SK-N-DZ (cell line): Measurements from ENCODE around the gene BEAN1.
"Not testable (repeated sequence)": the region's sequence is repeated elsewhere in the genome, so short reads cannot be mapped to it uniquely, and the experiment has no call there.

Experiments
- DNase-seq: peaks from one replicate; pipeline ENCODE4 v3.0.0-alpha.2; 2015; ENCODE audit warnings: low spot score

BEAN1 gene

DNA sequence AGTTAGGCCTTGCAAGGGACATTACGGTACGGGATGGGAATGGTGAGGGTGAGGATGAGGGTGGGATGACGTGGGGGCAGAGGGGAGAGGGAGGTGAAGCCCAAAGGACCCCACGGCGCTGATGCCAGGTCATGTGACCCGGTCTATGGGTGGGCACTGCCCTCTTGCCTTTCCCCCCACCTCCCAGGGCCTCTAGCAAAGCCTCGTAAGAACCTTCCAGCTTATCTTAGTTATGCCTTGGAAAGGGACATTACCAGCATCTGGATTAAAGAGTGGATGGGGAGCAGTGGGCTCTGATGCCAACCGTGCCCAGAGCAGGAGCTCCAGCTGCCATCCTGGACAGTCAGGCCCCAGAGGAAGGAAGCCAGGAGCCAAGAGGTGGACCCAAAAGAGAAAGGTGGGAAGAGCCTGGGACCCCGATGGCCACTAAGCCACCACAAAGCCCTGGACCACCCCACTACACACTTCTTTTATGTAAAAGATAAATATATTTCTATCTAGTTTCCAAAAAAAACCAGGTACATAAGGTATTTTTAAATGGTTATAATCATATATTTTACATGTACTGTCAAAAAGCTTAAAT lies 81.9 kb downstream of the BEAN1 start:
- no peak for DNase-seq

DNA sequence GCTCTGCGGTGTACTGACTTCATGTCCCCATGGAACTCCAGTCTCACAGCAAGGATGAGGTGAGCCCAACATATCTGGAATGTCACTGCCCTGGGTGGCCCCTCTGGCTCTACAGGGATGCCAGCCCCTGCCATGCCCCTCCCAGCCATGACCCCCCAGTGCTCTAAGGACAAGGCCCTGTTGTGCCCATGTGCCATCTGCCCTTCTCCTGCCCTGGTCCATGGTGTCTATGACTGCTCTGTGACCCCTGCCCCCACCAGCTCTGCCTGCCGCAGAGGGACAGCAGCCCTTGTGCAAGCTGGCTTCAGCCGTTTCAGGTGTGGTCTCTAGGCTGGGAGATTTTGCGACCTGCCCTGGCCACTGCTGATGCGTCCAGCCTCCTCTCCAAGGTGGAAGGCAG lies 82.5 kb downstream of the BEAN1 start:
- no peak for DNase-seq

DNA sequence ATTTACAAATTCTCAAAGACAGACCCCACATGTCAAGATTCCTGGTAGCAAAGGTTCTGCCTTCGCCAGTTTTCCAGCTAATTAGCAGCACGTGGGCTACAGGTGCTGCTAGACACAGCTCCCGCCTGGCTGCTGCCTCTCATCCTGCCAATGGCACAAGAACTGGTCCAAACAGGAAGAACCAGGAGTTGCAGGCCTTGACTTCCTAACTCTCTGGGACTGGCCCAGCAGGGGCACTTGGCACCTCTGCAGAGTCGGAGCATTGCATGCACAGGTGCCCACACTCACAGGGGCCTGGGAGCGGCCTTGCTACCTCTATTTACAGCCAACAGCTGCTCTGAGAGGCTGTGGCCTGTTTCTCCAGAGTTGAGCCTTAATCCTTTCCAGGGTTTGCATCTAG lies 83.2 kb downstream of the BEAN1 start:
- DNase-seq, result no peak

DNA sequence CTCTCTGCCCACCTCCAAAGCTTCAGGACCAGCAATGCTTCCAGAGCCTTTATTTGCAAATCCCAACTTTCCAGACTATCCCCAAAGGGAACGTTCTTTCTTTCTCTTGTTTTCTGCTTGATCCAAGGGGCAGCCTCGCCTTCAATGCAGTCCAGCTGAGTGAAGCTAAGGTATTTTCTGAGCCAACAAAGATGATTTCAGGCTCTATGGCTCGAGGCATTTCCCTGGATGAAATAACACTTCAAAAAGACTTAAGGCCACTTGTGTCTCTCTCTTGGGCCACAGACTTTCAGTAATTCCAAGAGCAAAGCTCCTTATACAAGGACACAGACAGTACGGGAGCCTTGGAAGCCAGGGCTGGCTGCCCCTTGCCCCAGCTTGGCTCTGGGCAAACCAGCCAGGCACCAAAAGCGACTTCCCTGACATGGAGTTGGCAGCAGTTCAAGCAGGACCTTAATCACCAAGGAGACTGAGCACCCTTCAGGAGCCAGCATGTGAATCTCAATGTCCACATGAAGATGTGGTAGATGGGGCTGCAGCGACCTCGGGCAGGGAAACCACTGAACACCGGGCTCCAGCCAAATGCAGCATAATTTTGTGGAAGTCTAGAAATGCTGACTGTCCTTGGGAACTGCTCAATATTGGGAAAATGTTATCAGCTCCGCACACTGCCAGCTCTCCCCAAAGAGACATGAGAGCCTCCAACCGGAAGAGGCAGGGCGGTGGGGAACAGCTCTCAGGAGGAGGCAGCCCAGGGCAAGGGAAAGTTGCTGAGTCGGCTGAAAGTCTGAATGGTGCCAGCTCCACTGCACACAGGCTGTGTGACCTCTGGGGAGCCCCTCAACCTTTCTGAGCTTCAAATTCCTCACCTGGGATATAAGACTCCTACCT lies 83.9 kb downstream of the BEAN1 start:
- DNase-seq, result no peak

DNA sequence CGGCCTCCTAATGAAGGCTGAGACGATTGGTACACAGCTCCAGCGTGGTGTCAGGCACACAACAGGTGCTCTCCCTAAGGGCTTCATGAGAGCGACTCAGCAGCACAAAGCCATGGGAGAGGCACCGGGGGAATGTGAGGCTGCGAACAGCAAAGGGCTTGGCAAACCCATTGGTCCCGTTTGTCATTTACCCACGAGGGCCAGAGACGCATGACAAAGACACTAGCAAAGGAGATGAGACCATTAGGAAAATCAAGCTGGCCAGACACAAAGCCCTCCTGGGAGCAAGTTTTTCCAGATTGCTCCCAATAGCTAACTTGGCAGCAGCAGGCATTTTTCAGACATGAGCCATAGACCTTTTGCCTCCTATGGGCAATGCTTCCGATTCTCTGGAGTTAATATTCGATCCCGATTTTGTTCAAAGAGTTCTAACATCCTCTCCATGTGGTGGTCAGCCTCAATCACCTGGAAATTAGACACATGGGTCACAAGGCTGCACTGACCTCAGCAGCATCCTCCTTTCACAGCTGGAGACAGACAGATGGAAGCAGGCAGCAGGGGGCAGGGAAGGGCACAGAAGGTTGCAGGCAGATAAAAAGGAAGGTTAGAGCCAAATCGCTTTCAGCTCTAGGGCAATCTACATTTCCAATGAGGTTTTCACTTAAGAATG lies 84.6 kb downstream of the BEAN1 start:
- DNase-seq, result no peak

DNA sequence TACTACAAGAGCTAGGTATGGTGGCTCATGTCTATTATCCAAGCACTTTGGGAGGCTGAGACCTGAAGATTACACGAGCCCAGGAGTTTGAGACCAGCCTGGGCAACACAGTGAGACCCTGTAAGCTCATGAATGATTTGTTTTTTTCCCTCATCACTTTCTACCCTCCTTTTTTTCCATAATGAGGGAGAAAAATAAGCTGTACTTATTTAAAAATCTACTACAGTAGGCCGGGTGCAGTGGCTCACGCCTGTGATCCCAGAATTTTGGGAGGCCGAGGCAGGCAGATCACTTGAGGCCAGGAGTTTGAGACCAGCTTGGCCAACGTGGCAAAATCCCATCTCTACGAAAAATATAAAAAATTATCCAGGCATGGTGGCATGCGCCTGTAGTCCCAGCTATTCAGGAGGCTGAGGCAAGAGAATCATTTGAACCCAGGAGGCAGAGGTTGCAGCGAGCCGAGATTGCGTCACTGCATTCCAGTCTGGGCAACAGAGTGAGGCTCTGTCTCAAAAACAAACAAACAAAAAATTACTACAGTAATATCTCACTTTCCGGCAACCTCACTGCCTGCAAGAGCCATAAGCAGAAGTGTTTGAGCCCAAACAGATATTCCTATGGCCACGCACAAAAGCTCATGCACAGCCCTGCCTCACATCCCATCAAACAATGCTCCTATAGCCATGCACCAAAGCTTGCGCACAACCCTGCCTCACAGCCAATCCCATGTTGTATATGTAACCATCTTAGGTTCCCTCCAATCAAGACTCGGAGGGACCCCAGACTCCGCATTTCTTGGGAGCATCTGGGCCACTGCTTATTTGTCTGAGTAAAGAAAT lies 85.4 kb downstream of the BEAN1 start:
- DNase-seq, result no peak

DNA sequence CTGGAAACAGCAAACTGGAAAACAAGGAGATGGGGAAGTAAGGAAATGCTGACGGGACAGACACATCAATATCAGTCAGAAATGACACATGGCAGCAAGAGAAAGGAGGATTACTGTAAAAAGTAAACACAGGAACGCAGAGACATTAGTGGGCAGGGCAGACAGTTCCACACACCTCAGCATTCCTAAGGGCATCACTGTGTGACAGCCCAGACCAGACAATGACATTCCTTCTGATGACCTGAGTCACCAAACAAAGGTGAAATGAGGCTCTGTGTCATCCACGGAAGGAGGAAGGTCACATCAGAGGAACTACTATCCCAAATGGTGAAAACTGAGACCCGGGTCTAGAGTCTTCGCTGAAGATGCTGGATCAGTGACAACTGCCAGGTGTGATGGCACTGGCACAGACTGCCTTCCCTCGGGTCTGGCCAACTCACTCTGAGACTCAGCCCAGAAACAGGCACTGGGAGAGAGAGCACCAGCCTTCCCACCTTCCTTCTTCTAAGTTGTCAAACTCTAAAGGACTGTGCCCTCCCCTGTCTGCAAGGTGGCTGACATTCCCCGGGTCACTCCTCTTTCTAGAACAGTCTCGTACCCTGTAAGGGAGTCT lies 86.1 kb downstream of the BEAN1 start:
- DNase-seq, result no peak

DNA sequence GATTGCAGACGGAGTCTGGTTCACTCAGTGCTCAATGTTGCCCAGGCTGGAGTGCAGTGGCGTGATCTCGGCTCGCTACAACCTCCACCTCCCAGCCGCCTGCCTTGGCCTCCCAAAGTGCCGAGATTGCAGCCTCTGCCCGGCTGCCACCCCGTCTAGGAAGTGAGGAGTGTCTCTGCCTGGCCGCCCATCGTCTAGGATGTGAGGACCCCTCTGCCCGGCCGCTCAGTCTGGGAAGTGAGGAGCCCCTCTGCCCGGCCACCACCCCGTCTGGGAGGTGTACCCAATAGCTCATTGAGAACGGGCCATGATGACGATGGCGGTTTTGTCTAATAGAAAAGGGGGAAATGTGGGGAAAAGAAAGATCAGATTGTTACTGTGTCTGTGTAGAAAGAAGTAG lies 87.3 kb downstream of the BEAN1 start:
- not testable (repeated sequence) for DNase-seq

DNA sequence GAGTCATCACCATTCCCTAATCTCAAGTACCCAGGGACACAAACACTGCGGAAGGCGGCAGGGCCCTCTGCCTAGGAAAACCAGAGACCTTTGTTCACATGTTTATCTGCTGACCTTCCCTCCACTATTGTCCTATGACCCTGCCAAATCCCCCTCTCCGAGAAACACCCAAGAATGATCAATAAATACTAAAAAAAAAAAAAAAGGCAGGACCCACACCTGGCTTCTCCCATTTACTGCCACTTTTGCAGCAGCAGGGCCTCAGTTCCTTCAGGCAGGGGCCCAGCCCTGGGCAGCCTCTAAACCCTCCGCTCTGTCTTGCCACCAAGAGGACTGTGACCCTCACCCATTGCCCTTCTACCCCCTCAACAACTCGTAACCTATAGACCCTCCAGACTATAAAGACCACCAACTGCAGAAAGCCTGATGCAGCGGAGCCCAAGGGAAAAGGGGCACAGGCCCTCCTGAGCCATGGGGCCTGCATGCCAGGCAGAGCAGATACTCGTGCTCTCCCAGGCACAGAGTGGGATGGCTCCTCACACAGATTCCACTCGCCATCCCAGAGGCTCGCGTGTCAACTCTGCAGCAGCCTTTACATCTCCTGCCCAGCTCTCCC lies 88.0 kb downstream of the BEAN1 start:
- not testable (repeated sequence) for DNase-seq

DNA sequence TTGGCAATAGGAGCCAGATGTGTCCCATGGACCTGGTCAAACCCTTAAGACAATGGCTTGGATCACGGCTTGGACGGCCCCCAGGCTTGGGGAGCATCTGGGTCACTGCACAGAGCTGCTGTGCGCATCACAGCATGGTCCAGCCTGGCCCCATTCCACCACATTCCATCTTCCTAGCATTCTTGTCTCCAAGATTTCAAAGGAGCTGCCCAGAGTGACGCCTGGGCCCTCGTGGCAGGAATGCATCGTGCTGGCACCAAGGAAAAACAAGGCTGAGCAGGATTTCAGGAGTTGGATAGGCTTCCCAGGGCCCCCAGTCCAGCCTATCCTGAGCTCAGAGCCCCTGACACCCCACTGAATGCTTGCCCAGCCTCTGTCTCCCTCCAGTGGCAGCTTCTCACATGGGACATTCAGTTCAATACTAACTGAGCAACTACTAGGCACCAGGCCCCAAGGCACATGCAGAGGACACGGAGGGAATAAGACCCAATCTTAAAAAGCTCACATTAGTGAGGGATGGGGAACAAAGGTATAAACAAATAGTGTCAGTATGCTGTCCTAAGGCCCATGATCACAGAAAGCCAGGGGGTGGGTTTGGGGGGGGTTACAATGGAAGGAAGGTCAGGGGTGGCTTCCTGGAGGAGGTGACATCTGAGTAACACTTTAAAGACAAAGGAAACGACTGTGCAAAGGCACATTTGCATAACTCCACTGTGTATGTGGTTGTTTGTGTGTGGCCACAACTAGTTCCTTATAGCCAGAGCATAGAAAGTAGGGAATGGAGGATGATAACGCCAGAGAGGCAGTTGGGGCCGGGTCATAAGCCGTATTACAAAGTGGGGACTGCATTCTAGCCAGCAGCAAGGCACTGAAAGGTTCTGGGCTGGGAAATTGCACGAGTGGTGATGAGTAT lies 88.8 kb downstream of the BEAN1 start:
- no peak for DNase-seq

DNA sequence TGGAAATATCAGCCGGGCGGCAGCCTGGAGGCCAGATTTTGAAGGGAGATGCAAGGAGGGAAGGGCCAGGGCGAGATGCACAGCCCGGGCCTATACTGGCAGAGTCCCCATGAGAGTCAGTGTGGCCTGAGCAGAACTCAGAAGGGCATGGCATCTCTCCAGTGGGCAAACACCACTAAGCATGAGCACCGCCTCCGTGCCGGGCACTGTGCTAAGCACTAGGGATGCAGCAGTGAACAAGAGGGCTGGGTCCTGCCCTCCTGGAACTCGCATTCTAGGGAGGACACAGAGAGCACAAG lies 89.4 kb downstream of the BEAN1 start:
- DNase-seq, result no peak

DNA sequence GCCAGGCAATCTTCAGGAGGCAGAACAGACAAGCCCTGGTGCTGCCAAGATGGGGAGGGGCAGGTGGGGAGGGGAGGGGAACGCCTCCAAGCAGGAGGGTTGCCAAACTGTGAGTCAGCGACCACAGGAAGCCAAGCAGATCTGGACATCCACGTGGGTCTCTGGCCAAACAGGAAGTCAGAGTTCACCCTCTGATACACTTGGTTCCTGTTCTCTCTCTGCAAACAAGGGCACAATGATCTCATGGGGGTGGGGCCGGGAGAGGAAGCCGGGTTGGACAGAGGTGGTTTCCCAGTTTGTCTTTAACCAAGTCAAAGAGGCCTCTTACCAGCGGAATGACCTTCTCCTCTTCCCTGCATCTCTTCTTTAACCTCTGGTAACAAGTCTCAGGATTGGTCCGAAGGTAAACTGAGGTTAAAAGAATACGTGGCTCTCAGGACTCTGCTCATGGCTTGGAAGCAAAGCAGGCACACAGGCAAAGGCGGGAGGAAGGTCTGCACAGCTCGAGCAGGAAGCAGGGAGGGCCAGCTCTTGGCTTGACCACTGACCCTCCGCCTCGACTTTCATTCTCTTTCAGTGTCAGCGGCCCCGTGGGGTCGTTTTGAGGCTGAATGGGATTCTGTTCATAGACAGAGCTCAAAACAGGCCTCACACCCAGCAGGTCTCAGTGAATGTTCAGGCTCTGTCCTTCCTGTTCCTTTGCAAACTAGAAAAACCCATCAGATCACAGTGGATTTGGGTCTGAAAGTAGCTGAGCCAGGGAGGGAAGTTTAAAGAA lies 89.9 kb downstream of the BEAN1 start:
- no peak for DNase-seq

DNA sequence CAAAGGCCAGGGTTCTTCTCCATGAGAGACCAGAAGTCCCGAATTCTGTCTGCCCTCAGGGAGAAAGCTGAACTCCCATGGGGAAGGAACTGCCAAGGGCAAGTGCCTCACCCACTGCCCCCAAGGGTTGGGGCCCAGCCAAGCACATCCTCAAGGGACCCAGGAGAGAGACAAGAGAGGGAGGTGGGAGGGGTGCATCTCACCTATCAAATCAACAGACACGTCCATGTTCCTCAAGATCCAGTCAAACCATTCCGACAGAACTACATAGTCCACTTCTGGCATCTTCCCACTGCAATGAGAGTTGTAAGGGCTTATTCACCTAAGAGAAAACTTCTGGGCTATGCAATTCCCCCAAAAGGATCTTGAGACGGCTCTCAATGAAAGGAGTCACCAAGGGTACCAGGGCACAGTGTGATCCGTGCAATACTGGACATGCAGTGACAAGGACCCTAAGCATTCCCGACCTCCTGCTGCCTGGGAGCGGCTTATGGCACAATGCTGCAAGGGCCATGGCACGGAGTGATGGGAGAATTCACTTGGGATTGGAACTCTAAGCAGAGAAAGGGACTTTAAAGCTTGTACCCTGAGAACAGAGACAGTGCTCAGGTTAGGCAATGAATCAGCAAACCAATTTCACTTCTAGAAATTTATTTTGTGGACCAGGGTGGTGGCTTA lies 90.6 kb downstream of the BEAN1 start:
- no peak for DNase-seq

DNA sequence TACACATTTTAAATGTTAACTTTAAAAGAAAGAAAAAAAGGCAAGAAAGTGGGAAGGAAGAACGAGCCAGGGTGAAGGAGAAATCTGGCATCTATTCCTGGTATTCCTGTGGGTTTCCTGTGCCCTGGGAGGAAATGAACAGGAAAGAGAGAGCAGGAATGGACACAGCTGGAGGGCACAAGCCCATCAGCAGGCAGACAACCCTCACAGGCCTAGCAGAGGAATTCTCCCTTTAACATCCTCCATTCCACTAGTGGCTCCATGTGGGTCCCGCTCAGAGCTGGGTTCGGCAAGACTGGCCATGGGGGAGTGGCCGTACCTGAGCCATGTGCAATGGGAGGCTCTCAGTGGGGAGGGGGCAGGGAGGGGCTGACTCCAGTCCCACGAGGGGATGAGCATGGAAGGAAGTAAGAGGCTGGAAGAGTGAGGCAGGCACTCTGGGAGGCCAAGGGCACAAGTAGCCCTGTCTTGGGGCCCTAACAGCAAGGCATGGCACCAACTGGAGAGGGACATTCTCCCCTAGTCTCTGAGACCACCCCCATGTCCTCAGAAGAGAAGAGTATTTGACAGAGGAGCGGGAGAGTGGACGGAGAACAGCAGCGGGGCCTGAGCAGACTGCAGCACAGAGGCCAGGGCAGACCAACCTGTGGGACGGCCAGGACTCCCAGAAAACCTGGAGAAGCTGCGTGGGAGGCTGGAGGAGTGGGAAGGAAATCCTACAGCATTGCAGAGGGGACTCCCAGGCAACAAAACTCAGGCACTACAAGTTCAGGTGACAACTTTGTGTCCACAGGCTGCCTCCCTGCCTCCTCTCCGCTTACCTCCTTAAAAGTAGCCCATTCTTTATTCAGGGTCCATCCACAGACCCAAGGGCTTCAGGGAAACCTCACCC lies 92.6 kb downstream of the BEAN1 start:
- no peak for DNase-seq

DNA sequence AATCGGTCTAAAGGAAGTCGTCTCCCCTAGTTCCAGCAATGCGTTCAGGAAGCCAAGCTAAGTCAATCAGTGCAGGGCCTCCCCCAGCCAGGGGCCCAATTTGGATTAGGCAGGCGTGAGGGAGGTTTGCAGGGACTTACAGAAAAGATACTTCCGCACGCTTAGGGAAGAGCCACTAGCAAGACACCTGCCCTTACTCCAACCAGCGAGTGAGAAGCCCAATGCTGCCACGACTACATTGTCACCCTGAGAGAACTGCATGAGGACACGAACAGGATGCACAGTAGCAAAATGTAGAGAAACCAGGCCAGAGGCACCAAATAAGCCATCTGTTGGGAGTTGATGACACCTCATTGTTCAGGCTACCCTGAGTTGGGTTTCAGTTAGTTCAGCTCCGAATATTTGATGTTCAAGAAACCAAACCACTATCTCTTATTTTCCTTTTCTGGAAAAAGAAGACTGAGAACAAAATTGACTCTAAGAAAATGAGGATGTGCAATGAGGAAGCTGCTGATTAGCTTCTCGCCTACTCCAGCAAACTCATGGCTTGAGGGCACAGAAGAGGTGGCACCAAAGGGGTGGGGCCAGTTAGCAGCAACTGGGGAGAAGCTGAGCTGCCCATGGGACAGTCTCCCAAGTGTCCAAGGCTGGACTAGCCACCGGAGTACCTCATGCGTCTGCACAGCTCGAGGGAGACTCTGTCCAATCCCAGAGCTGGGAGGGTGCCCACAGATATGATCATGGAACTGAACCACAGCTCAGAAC lies 93.5 kb downstream of the BEAN1 start:
- no peak for DNase-seq

DNA sequence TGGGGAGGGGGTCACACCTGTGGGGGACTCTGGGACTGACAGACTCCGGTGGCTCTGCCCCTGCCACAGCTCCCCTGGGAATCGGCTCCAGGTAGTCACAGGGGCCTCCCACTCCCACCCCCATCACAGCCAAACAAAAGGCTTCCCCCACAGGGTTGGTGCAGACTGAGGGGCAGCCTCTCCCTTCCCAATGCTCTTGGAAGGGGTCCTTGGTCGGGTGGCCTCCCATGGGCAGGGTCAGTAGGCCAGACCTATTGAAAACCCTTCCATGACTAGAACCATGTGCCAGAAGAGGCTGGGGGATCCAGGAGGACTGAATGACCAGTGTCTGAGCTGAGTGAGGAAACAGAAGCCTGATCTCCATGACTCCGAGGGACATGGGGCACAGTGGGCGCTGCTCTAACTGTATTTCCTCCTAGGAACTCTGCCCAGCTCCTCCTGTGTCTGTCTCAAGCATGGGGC lies 94.2 kb downstream of the BEAN1 start:
- DNase-seq, result no peak
